Ishikawa (cell line): ENCODE data around the gene GNG12.

Source experiments
- CREB1 ChIP-seq: IDR thresholded peaks from 2 replicates; pipeline ENCODE4 v1.6.1; 2012; ENCODE audit warnings: low read depth
- EGR1 ChIP-seq: IDR thresholded peaks from 2 replicates; pipeline ENCODE4 v1.6.1; 2012
- EP300 ChIP-seq: IDR thresholded peaks from 2 replicates; pipeline ENCODE4 v1.6.1; 2012; ENCODE audit warnings: borderline replicate concordance
- FOXM1 ChIP-seq: IDR thresholded peaks from 2 replicates; pipeline ENCODE4 v1.6.1; 2012; ENCODE audit warnings: low read depth, borderline replicate concordance
- NFIC ChIP-seq: IDR thresholded peaks from 2 replicates; pipeline ENCODE4 v1.6.1; 2012
- RAD21 ChIP-seq: IDR thresholded peaks from 2 replicates; pipeline ENCODE4 v1.6.1; 2012; ENCODE audit warnings: low read depth
- REST ChIP-seq: IDR thresholded peaks from 2 replicates; pipeline ENCODE4 v1.6.1; 2012; ENCODE audit warnings: low read depth, mild to moderate bottlenecking
- TAF1 ChIP-seq: IDR thresholded peaks from 2 replicates; pipeline ENCODE4 v1.6.1; 2012; ENCODE audit warnings: low read depth, mild to moderate bottlenecking
- TCF12 ChIP-seq: IDR thresholded peaks from 2 replicates; pipeline ENCODE4 v1.6.1; 2012; ENCODE audit warnings: low read depth
- USF1 ChIP-seq: IDR thresholded peaks from 2 replicates; pipeline ENCODE4 v1.6.1; 2012
- YY1 ChIP-seq: IDR thresholded peaks from 2 replicates; pipeline ENCODE4 v1.6.1; 2012; ENCODE audit warnings: low read depth
- TF ChIP-seq, protein P1 (sequence below): IDR thresholded peaks from 2 replicates; pipeline ENCODE4 v1.6.1; 2012

- no peak for TF ChIP-seq EP300
- no peak for TF ChIP-seq TAF1
- no peak for TF ChIP-seq NFIC
- TF ChIP-seq CREB1, result no peak
- TF ChIP-seq YY1, result no peak
- TF ChIP-seq USF1, result no peak
- no peak for TF ChIP-seq REST
- TF ChIP-seq, protein P1, sequence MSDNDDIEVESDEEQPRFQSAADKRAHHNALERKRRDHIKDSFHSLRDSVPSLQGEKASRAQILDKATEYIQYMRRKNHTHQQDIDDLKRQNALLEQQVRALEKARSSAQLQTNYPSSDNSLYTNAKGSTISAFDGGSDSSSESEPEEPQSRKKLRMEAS, result no peak
- no peak for TF ChIP-seq TCF12
- no peak for TF ChIP-seq EGR1
- no peak for TF ChIP-seq FOXM1
- peak; percentile 88 for TF ChIP-seq RAD21
Measured at GRCh38 chr1:67853704-67854103, 20.4 kb upstream of the GNG12 start.
